RKO (cell line): ENCODE measurements around the gene MED22.
A peak's percentile ranks its signal among the peaks of the same experiment; 100 is the strongest.

Experiments
- DNase-seq: peaks from one replicate; pipeline ENCODE4 v3.0.0-alpha.2; 2016; ENCODE audit warnings: low spot score

The MED22 gene

GRCh38 chr9:133355881-133356357, 8.0 kb upstream of the MED22 start:
- DNase-seq: peak; percentile 76

- no peak for DNase-seq
Observed at GRCh38 chr9:133354766-133355165, 6.8 kb upstream of the MED22 start.

DNA sequence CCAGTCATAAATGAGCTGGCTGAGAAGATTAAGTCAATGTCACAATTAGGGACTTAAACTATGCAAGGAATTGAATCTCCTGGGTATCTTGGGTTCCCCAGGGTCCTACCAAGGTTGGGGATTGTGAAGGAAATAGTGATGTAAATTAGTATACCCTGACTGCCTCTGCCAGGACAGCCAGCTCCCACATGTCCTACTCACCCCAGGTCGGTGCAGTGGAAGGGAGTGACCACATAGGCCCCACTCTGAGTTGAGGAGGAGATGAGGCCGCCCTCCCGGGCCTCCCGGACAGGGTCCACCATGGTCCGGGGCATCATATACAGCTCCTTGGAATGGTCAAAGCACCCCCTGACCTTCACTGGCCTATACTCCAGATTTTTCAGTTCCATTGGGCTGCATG, 5.6 kb upstream of the MED22 start:
- DNase-seq: no peak

DNA sequence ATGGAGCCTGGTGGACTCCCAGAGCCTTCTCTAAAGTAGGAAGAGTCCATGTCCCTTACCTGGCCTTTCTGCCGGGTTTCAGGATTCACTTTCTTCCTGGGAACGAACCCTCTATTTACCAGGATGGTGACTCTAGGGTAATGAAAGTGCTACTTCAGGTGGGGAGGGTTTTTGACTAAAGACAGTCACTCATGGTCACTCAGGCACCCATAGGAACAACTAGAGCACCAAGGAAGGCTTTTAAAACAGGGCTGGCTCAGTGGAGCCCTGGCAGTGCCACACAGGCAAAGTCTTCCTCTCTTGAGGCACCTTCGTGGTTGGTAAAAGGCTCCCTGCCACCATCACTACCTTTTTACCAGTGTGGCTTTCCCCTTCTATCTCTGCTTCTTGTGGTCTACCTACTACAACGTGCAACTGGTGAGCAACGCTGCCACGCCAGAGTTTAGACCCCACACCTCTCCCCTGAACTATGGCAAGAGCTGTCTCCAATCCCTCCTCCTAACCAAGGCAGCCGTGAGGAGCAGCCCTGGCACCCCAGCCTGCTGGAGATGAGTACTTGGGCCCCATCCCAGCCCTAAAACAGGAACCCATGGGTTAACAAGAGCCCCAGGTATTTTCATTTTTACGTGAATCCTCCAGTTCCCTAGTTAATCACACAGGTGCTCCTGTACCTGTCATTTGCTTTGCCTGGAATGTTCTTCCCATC, 4.9 kb upstream of the MED22 start:
- DNase-seq: no peak

DNA sequence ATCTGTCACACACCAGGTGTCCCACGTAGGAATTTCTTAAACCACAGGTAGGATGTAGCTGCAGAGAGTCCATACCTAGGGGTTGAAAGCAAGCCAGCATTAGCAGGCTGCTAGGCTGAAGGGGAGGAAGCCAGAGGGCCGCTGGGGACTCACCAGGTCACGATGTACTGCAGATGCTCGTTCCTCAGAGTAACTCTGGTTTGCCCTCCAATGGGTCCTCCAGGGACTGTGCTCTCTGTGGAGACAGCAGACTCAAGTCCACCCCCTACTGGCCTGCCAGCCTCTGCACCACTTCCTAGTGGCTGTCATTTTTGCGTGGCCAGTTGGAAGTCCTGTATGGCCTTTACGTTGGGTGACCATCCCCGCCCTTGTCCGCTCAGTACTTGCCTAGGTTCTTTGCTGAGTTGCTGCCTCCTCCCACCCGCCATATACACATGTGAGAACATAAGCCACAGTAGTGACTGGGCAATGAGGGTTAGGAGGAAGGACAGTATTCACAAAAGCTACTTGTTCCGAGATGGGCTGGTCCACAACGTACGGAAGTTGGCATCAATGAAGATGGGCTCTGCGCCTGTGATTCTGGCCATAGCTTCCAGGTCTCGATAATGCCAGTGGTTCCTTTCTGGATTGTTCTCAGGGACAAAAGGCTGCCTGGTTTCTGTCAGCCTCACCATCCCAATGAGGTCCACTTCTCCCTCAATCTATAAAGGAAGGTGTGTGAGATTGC, 4.1 kb upstream of the MED22 start:
- DNase-seq: peak; percentile 86

GRCh38 chr9:133351526-133351907, 3.6 kb upstream of the MED22 start:
- no peak for DNase-seq

- DNase-seq: peak; percentile 81
Observed at GRCh38 chr9:133349965-133350616, 2.2 kb upstream of the MED22 start.

DNA sequence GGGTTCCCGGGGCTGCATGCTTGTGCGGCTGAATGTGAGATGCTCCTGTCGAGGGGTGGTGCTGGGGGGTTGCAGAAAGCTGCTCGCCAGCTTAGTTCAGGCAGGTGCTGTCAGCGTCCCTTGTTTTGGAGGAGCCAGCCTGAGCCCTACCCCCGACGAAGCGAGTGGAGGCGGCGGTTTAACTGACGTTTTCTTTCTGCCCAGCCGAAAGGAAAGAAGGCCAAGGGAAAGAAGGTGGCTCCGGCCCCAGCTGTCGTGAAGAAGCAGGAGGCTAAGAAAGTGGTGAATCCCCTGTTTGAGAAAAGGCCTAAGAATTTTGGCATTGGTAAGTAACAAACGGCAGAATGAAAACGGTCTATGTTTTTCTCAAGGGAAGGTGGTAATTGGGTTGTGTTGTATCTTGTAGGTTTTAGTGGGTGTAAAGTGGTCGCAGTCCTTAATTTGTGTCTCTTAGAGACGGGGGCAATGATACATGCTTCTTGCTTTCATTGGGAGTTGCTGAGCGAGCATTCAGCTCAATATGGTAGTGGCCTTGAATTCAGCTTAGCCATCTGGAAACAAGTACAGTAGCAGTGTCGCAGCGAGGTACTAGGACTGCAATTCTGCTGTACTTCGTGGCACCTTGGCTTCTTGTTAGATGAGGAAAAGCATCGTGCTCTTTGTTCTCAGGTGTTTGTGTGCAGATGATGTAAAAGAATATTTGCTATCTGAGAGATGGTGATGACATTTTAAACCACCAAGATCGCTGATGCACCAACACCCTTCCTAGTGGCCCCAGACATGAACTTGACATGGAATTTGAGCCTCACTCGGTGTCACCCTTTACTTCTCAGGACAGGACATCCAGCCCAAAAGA, 1.0 kb upstream of the MED22 start:
- peak; percentile 63 for DNase-seq

DNA sequence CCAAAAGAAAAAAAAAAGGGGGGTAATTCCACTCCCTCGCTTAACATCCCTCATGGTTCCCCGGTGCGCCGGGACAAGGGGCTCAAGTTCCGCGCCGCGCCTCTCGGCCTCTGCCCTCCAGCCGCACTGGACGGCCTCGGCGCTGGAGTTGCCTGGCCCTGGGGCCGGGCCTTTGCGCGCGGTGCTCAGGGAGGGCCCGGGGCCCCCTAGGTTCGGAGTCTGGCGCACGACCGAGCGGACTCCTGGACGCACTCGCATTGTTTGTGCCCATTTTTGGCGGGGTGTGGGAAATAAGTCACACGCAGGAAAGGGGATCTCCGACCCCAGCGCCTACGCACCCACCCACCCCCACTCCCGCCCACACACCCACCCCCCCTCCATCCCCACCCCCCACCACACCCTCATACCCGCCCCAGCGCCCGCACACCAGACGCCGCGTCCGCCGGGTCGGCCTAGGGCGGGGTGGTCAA, 381 bp downstream of the MED22 start:
- DNase-seq: peak; percentile 72

- no peak for DNase-seq
Observed at GRCh38 chr9:133346021-133346785, 1.7 kb downstream of the MED22 start.

DNA sequence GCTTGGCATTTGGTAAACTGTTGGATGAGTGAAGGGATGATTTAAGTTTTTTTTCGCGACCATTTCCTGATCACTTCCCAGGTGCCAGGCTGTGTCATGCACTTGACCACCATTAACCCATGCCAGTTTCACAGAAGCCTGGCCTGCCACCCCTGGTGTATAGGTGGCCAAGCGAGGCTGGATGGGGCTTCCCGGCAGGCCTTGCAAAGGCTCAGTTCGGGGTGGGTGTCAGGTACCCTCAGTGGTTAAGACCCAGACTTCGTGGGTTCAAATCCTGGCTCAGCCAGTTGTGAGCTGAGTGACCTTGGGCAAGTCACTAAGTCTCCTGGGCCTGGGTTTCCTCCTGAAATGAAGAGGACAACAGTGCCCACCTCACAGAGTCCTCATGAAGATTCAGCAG, 2.3 kb downstream of the MED22 start:
- no peak for DNase-seq

- DNase-seq: no peak
Observed at GRCh38 chr9:133344979-133345378, 3.0 kb downstream of the MED22 start.

DNA sequence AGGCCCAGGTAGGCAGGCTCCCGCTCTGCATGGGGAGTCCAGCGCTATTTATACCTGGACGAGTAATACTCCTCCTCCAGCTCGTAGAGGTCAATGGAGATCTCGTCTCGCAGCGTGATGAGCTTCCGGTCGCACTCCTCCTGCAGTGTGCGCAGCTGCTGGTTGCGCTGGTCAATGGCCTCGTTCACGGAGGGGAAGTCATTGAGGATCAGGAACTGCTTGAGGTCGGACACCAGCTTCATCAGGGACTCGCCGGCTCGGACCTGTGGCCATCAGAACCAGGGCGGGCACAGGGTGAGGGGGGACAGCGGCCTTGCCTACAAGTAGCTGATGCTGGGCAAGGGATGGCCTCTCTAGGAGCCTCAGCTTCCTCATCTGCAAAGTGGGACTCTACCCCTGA, 3.9 kb downstream of the MED22 start:
- no peak for DNase-seq

DNA sequence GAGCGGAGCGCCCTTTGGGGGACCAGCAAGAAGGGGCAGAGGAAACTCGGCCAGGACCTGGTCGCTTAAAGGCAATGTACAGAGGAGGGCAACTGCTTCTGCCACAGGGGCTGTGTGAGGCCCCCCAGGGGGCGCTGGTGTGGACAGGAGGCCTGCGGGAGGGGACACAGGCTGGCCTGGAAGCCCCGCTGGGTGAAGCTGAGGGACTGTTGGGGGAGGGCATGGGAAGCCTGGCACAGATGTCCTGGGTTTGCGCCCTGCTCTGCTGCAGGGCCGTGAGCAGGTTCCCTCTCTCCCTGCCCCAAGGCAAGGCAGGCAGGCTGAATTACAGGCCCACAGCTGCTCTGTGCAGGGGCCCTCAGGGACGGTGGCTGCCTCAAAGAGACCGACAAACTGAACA, 5.4 kb downstream of the MED22 start:
- DNase-seq: no peak

GRCh38 chr9:133342069-133342406, 5.9 kb downstream of the MED22 start:
- DNase-seq: no peak

DNA sequence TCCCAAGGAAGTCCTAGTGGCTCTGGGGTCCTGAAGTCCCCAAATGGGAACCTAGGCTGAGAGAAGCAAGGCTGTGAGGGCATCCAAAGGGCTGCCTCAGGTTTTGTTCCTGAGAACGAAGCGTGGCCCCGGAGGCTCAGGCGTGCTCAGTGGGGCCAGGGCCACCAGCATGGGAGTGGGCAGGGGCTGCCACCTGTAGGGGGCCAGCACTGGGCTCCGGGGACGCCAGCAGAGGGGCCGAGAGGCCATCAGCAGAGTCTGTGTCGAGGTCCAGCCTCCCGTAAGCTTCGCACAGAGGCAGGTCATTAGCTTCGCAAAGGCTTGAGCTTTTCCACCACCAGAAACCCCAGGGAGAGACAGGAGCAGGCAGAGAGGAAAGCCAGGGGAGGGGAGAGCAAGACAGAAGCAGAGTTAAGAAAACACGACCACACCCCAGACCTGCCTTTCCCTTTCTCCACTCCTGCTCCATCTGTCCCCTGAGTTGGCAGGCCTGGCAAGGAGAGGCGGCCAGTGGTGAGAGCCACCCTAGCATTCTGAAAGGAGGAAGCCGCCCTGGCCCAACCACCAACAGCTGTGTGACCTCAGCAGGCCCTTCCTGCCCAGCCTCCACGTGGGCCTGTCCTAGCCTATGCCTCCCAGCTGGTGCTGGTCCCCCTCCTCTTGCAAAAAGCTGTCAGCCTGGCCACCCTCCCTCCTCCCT, 6.4 kb downstream of the MED22 start:
- no peak for DNase-seq

GRCh38 chr9:133340916-133341315, 7.0 kb downstream of the MED22 start:
- DNase-seq: no peak

DNA sequence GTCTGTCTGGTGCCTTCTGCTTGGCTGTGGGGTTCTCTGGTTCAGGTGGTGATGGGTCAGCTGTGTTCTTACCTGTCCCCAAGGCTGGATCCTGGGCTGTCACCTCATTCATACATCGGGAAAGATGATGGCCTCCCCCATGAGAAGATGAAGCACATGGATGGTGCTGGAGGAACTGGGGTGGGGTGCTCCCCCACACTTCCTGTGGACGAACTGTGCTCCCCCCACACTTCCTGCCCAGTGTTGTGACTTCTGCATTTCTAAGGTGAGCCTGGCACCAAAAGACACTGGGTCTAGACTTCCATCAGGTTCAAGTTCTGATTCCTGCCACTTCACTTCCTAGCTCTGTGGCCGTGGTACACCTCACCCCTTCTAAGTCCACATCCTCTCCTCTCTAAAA, 7.7 kb downstream of the MED22 start:
- no peak for DNase-seq

DNA sequence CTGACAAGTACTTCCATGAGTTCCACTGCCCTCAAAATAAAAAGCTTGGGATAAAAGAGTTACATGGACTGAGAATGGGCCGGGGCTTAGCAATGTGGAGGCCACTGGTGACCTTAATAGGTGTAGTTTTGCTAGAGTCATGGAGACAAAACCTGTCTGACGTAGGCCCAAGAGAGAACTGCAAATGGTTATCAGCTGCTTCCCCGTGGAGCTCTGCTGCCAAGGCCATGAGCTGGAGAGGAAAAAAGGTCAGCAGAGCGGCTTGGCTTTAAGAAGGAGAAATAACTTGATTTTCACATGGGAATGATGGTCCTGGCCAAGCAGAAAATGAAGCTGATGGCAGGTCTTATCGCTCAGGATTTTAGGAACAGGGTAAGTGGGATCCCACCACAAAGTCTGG, 8.3 kb downstream of the MED22 start:
- no peak for DNase-seq

GRCh38 chr9:133335924-133336811, 11.8 kb downstream of the MED22 start, which contains the start of gene SURF6:
Gene SURF6, minus strand, starts transcription at chr9:133336188. Its CDS starts 56 bp downstream, at chr9:133336132.
- peak; percentile 98 for DNase-seq
